ENCODE measurements around the gene LMO2.

Gene LMO2

DNA sequence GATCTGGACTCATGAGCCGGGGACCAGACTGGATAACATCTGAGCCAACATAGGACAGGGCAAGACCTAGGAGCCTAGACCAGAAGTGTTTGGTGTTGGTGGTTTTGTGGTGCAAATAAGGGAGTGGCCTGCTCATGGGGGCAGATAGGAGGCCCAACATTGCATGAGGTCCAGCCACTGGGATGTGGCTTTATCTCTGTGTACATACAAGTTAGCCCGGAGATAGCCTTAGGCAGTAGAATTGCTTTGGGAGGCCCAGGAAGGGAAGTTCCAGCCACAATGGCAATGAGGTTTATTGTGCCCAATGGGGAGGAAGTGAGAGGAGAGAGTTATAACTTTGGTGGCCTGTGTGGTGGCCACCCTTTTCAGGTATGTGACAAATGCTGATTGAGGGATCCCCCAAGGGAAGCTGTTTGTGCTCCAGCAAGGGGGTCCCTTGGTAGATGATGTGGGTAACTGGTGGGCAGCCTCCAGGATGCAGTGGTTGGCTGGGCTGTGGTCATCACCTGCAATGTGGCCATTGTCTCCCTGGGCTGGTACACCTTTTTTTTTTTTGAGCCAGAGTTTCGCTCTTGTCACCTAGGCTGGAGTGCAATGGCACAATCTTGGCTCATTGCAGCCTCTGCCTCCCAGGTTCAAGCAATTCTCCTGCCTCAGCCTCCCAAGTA lies 6.4 kb downstream of the LMO2 start:
- no peak for DNase-seq

DNA sequence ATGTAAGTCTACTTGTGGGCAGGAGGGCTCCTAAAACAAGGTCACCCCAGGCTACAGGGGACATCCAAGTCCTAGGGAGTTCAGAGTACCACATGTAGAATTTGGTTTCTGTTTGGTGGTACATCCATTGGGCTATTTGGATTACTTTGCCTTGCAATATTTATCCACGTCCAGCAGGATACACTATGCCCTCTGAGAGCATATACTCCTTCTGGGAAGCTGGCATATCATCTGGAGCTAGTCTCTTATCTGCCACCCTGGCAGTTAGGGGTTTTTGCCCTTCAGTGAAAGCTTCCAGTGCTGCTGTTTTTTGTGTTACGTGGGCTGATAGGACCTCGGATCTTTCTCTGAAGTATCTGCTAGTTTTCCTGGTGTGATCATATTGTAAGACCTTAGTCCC lies 7.3 kb downstream of the LMO2 start:
- no peak for DNase-seq

DNA sequence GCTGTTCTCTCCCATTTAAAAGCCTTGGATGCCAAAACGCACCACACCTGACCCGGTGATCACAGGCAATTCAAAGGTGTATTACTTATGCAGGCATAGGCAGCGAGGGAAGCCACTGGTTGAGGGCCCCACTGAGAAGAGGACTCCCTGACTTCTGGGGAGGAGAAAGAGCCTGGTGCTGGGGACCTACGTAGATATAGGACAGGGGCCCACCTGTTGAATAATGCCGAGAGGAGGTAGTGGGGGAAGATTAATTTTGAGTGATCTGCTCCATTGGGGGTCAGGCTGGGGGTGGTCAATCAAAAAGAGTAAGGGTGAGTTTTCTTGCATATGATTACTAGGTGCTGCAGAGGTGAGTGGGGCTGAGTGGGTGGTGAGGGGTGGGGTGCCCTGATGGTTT lies 7.8 kb downstream of the LMO2 start:
- DNase-seq, result no peak

DNA sequence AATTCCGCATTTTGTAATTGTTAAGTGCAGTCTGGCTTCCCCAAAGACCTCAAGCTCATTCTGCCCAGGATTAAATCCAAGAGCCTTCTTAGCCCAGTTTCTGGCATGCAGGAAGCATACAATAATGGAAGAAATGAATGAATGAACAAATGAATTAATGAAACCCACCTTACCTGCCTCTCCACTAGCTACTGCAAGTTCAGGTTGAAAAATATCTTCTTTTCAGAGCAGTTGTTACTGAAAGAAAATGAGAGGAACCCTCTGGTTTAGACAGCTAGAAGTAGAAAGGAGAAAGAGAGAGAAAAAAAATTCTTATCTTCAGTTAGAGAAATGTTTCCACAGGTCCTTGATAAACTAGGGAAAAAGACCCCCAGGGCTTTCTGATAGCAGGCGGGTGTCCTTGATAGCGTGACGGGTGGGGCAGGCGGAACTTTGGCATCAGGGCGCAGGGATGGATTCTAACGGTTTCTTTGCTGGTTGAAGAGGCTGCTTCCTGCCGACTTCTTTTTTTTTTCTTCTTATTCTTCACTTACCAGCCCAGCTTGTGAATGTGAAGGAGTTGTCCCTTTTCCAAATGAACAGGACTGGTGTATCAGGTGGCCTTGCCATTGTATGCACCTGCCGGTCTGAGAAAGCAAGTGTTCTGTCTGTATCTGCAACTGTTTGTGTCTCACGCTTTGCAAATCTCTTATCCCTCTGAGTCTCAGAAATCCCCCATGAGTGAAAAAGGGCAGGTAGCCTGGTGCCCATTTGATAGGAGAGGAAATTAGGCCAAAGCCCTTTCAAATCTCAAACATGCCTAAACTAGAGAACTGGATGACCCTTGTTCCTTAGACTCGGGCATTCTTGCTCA lies 10.0 kb downstream of the LMO2 start:
- no peak for DNase-seq

DNA sequence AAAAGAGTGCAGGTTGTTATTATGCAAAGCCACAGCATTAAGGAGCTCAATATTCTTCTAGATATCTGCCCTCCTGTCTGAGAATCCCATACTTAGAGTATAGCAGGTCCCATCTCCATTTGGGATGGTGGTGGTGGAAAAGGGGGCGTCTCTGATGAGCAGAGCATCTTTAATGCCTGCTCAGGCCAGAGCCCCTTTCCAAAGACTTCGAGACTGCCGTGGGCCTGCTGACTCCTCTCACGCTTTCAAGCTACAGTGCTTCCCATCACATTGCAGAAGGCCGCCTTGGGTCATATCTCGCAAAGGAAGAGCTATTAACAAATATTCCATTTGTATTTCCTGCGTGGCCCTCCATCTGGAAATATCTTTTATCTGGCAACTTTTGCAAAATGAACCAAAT lies 10.9 kb downstream of the LMO2 start:
- no peak for DNase-seq

DNA sequence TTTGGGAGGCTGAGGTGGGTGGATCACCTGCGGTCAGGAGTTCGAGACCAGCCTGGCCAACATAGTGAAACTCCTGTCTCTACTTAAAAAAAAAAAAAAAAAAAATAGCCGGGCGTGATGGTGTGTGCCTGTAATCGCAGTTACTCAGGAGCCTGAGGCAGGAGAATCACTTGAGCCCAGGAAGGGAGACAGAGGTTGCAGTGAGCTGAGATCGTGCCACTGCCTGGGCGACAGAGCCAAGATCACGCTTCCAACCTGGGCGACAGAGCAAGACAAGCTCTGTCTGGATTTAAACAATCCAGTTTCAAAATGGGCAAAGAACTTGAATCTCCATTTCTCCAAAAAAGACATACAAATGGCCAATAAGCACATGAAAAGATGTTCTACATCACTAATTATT lies 12.5 kb downstream of the LMO2 start:
- DNase-seq, result no peak

DNA sequence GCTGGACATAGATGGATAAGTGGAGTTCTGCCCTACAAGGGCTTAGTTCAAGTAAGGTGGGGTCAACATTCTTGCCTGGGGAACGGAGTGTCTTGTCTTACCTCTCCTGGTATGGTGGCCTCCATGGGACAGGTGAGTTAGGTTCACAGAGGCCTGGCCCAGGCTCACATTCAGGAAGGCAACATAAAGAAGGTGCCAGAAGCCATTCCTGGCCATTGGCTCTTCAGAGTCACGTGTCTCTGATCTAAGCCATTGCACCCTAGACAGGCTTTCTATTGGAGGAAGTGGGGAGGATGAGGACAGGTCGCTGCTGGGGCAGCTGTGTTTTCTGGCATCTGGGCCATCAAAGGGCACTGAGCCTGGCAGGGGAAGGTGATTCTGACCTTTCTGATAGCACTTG lies 14.8 kb downstream of the LMO2 start:
- no peak for DNase-seq

DNA sequence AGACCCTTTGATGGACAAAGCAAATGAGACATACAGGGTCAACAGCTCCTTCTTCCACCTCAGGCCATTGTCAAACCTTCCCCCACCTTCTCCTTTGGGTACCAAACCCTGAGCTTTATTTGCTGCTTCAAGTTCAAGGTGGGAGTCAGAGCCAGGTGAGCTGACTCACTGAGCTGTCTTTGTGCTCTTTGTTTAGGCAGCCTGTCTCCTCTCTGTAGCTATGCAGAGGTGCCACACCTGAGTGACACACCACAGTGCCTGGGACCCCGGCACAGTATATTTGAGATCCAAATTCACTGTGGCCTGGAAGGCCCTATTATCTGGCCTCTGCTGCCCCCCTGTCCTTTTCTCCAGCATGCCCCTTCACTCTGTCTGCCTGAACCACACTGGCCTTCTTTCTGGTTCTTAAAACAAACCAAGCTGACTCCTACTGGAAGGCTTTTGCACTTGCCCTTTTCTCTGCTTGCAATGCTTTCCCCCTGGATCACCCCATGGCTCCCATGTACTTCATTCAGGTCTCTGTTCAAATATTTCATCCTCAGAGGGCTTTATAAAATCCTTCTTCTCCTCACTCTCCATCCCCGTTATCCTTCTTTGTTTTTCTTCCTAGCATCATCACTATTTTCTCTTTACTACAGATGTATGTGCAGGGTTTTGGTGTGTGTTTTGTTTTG lies 16.1 kb downstream of the LMO2 start:
- no peak for DNase-seq

DNA sequence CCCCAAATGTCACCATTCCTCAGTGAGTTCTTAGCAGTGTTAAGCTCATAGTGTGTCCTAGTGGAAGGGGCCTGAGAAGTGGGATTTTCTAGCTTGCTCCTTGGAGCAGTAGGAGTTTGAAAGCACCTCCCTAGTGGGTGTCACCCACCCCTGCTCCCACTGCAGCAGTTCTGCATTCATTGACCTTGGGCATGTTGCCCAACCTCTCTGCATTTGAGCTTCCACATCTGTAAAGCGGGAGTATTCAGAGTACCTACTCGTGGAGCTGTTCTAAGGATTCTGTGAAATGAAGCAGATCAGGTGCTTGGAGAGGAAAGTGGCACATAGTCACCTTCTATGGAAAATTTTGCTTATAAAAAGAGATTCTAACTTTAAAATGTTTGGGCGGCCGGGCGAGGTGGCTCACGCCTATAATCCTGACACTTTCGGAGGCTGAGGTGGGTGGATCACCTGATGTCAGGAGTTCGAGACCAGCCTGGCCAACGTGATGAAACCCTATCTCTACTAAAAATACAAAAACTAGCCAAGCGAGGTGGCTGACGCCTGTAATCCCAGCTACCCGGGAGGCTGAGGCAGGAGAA lies 16.9 kb downstream of the LMO2 start:
- no peak for DNase-seq

DNA sequence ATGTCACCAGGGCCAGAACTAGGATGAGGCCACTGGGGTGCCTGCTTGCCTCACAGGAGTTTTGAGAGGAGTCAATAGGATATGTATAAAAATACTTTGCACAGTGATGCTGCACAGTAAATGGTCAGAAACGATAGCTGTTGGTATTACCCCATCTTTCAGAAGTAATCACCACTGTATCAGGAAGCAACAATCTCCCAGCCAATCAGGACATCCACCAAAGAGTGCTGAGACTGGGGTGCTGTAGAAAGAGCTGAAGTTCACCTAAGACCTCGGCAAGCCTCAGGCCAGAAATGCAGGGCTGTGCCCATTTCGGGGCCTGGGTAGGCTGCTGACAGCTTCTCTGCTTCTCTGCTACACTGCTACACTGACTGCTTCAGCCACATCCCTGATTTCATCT lies 17.4 kb downstream of the LMO2 start:
- DNase-seq, result no peak

DNA sequence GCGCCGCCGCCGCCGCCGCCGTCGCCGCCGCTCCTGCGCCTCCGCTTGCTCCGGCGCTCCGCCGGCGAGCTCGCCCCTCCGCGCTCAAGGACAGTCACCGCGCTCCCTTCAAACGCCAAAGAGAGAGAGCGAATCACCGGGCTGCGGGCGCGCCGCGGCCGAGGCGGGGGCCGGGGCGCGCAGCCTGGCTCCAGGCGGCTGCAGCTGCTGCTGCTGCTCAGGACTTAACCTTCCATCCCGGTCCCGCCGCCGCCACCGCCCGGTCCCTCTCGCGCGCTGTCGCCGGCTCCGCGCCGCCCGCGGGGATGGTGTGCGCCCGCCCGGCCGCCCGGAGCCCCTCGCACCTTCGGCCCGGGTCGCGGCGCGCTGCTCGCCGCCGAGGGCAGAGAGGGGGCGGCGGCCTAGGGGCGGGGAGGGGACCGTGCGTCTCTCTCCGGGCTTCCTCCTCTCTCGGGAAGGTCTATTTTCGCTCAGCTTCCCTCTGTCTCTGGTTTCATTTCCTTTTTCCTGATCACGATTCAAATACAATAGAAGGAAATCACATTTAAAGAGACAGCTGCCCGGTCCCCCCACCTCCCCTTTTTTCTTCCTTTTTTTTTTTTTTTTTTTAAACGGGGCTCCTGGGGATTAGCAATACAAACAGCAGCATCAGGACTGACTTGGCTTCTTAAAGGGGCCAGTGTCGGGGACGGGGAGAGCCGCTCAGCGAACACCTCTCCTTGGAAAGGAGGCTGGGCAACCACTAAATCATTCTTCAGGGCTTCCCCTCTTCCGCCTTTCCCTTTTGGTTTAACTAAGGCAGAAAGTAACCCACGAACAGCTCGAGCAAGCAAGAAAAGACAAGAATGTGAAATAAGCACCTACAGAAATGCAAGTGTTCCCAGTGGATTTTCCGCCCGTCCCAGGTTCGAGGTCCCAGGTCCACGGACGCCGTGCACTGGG lies 22.1 kb downstream of the LMO2 start:
- peak; percentile 49 to 51 for DNase-seq

DNA sequence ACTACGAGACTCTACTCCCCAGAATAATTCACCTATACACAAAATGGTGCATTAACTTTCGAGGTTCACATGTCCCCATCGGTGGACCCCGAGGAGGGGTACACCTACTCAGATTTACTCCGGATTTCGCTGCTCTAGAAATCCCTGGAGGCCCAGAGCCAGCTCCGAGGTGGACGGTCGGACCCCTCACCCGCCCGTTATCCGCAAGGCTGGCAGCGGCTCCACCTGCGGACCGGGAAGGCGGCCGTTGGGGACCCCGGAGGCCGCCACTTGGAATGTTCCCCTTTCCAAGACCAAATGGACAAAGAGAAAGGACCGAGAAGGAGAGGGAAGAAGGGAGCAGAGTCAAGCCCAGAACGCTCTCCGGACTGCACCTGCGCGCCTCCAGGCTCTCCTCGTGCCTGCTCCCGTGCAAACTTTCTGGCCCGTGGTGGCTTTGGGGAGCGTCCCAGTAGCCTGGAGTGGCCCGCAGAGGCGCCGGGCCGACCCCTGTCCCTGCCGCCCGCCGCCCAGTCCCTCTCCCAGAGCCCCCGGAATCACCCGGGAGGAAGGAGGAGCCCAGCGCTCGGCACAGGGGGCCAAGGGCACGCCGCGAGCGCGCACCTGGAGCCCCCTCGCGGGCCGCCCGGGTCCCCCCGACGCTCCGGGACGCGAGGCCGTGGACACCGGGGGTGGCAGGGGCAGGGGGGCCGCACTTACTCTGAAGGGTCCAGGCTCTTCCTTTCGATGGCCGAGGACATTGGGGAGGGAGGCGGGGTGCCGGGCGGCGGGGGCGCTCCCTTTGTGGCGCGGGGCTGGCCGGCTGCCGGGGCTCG lies 23.0 kb downstream of the LMO2 start:
- peak in 1 of 2 experiments; percentile 24 for DNase-seq

DNA sequence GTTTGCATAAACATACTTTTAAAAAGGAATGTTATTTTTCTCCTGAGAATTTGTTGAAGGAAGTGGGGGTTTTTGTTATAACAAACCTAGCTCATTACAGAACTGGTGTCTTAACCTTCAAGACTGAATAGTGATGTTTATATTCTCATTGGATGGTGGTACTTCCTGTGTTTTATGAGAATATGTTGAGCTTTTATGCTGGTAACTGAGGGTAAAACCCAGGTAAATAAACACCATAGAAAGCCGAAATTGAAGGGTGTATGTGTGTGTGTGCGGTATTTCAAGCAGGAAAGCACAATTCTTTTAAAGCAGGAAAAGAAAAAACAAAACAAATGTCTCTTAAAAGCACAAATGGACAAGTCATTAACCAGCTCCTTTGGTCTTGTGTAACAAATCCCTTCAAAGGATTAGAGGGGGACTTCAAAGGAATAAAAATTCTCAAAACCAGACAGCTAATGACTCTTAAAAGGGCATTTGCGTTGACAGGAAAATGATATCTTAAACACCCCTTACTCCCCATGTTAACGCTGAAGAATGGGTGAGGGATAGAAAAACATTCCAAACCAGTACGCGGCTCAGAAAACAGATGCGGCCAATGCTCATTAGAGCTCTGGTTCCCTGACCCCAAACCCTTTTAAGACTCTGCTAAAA lies 23.8 kb downstream of the LMO2 start:
- DNase-seq, result peak in 1 of 2 experiments; percentile 27

DNA sequence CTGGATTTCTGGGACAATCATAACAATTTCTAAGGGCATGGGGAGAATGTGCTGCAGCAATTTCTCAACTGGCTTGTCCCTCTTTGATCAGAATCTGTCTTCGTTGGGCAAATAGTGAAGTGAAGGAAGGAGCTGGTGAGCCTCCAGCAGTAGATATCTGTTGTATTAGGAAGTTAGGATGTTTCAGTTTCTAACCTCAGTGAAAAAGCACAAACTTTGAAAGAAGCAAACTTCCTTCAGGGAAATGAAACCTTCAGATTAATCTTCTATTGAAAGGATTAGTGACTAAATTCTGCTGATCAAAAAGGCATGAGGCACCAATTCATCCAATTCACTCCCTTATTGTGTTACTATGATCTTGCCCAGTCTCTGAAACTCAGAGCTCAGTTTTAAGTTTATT lies 24.3 kb downstream of the LMO2 start:
- DNase-seq, result no peak

DNA sequence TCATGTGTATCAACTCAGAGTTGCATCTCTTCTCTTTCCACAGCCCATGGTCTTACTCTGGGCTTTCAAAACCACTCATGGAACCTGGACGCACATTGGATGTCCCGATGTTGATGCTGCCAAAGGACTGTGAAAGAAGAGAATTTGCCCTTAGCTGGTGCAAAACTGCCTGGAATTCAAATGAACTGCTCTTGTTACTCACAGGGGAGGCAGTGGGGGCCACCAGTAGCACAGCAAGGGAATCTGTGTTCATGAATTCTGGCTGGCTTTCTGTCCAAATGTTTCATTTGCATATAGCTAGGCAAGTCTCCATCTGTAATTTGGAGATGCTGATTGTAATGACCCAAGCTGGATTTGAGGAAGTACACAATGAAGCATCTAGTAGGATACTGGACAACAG lies 24.9 kb downstream of the LMO2 start:
- no peak for DNase-seq

DNA sequence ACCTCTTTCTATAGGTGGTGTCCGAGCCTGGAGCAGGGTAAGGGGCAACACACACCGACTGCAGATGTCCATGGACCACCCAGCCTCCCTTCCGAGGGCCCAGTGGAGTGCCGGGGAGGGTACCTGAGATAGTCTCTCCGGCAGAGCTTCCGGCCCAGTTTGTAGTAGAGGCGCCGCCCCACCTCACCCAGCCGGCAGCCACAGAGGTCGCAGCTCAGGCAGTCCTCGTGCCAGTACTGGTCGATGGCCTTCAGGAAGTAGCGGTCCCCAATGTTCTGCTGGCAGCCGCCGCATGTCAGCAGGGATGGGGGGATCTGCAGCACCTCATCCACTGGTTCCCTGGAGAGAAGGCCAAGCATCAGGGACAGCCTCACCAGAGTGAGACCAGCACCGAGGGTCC lies 27.4 kb downstream of the LMO2 start:
- no peak for DNase-seq

DNA sequence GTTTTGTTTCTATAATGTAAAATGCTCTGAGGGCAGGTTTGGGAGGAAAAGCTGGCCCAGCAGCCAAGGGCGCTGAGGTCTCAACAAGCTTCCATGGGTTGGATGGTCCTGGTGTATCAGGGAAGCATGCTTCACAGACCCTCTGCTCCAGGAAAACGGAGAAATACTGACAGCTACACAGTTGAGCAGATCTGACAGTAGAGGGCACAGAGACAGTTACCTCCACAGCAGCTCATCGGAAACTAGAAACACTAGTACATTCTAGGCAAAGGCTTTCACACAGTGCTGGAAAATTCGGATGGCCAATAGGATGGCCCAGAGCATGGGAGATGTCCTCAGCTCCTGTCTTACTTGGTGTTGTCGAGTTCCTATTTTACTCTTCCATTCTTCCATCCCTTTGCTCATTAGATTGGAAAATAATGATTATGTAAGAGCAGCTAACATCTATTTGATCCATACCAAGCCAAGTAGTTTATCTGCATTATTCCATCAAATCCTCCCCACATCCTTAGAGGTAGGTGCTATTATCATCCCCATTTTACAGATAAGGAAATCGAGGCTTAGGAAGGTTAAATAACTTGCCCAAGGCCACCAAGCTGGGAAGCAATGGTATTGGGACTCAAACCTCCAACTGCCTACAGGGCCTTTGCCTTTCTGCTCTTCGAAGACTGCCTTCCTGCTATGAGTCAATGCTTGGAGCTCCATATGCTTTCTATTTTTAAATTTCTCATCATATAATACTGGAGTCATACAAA lies 28.3 kb downstream of the LMO2 start:
- no peak for DNase-seq

DNA sequence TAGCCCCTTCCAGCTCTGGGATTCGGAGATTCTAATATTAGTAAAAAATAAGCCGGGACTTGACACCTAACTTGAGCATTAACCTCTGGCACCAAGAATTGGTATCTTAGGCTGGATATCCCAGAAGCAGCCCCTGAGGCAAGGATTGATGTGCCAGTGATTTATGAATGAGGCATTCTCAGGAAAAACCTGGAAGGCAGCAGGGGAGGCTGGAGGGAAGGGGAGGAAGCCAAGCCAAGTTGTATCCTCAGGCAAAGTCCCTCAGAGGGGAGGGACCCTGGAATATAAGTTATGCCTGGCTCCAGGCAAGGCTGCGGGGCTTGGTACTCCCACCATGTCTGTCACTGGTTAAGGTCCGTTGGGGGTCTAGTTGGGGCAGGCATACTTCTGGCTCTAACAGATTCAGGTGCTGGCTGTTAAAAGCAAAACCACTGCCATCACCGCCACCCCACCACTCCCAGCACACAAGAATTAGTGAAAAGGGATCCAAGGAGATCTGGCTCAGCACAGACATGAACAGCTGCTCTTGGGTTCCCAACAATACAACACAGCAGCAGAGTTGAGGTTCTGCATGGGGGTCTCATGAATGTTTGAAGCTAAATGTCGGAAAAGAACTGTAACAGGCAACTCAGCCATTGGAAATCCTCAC lies 29.8 kb downstream of the LMO2 start:
- DNase-seq, result no peak

DNA sequence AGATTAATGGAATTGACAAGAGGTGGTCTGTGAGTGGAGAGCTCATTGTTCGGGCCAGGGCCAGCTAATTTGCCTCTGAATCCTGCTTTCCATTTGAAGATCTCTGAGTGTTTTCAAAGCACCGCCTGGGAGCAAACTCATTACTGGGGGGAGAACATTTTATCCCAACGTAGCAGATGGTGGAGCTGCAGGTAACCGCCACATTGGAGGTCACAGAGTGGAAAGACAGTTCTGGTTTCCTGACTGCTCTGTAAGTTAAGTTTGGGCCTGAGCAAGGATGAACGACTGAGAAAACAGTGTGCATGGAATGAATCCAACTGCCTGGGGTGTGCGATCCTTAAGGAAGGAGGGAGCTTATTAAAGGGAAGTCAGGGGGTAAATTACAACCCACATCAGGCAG lies 30.5 kb downstream of the LMO2 start:
- DNase-seq, result peak in 1 of 2 experiments; percentile 52

DNA sequence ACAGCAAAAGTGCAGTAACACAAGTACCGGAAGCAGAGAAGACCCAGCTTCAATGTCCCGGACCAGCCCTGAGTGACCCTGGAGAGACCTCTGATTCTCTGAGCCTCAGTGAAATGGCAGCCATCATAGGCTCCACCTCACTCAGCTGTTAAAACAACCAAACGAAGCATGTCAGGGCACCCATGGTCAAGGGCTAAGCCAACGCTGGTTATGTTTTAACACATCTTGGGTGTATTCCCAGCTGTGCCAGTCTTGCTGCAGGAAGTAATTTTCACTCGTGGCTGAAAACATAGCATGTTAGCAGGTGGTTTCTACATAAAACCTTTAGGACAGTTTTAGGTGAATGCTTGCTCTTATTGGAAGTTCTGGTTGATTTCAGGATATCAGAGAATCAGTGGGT lies 30.9 kb downstream of the LMO2 start:
- peak in 1 of 2 experiments; percentile 66 for DNase-seq

Data from NCI-H2081 (cell line).